Astrocyte of the cerebellum (primary cell): ENCODE results near the gene CHRM4.

Experiments used
- DNase-seq: peaks from one replicate; pipeline ENCODE4 v3.0.0-alpha.2; 2011; ENCODE audit warnings: low read depth
- H3K4me3 ChIP-seq: 2 replicates; pipeline ENCODE4 v1.5.1; 2011; ENCODE audit warnings: mild to moderate bottlenecking, low read depth, low read length, moderate library complexity
- in situ Hi-C: cut with HindIII; loops from 2 replicates; pipeline ENCODE4 v1.10.0; 2017; ENCODE audit warnings: low sequenced_read_pairs
- TF ChIP-seq, protein P1 (sequence below): IDR thresholded peaks from 2 replicates; pipeline ENCODE4 v1.5.1; 2012; ENCODE audit warnings: low read length, low read depth, moderate library complexity, mild to moderate bottlenecking; ENCODE audit errors: missing control alignments

Gene CHRM4

DNA sequence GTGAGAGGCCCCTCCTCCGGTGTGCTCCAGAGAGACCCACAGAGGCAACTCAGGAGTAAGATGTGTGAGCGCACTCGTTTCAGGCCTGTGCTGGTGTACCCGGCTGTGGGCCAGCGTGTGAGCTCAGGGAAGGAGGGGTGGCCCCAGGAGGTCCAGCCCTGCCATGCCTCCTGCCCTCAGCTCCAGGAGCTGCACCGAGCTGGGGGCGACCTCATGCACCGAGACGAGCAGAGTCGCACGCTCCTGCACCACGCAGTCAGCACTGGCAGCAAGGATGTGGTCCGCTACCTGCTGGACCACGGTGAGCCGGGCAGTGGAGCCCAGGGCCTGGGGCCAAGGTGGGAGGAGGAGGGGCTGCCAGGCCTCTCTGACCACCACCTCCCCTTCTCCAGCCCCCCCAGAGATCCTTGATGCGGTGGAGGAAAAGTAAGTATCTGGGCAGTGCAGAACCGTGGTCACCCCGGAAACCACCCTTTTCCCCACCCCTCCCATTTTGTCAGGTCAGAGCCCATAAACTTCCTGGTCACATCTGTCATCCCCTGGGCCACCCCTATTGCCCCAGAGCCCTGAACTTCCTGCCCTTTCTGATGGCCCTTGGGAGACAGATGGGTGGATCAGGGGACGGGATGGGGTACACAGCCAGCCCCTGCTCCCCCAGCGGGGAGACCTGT lies 12.6 kb downstream of the CHRM4 start:
- H3K4me3 ChIP-seq, result no peak overlapping the region
- in situ Hi-C loops, result loop anchor here (5.0 kb wide), 1 partner anchor 93 kb away; no protein-coding TSS in a partner anchor
- TF ChIP-seq, protein P1, sequence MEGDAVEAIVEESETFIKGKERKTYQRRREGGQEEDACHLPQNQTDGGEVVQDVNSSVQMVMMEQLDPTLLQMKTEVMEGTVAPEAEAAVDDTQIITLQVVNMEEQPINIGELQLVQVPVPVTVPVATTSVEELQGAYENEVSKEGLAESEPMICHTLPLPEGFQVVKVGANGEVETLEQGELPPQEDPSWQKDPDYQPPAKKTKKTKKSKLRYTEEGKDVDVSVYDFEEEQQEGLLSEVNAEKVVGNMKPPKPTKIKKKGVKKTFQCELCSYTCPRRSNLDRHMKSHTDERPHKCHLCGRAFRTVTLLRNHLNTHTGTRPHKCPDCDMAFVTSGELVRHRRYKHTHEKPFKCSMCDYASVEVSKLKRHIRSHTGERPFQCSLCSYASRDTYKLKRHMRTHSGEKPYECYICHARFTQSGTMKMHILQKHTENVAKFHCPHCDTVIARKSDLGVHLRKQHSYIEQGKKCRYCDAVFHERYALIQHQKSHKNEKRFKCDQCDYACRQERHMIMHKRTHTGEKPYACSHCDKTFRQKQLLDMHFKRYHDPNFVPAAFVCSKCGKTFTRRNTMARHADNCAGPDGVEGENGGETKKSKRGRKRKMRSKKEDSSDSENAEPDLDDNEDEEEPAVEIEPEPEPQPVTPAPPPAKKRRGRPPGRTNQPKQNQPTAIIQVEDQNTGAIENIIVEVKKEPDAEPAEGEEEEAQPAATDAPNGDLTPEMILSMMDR, result no peak
- DNase-seq, result no peak

DNA sequence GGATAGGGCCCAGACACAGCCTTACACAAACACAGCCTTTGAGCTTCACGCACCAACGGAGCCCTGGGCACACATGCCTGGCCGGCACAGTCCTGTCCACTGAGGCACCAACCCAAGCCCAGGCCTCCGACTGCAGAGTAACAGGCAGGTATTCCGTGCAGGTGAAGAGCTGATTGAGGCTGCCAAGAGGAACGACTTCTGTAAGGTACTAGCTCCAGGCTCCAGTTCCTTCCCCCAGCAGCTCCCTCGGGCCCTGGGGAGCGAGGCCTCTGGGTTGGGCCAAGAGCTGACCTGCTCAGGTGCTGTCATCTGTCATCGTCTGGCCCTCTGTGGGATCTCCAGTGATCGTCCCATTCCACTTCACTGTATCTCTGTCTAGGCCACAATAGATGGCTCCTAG lies 13.3 kb downstream of the CHRM4 start:
- DNase-seq, result no peak
- in situ Hi-C loops, result loop anchor here (5.0 kb wide), 1 partner anchor 94 kb away; no protein-coding TSS in a partner anchor
- no peak overlapping the region for H3K4me3 ChIP-seq
- TF ChIP-seq, protein P1, result no peak

DNA sequence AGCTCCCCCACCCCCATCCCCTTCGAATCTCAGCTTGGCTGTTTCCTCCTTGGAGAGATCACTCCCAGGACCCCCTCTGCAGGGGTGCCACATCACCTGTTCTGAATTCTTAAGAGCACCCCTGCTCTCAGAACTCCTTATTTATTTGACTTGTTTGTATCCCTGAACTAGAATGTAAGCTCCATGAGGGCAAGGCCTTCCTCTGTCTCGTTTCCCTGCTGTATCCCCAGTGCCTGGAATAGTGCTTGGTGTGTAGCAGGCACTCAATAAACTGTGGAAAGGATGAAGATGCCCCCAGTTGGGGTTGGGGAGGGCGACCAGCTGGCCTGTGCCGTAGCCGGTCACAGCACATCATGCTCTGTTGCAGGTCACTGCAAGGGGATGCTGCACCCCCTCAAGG lies 13.7 kb downstream of the CHRM4 start:
- DNase-seq, result no peak
- in situ Hi-C loops, result loop anchor here (5.0 kb wide), 1 partner anchor 94 kb away; no protein-coding TSS in a partner anchor
- no peak overlapping the region for H3K4me3 ChIP-seq
- TF ChIP-seq, protein P1, result no peak

DNA sequence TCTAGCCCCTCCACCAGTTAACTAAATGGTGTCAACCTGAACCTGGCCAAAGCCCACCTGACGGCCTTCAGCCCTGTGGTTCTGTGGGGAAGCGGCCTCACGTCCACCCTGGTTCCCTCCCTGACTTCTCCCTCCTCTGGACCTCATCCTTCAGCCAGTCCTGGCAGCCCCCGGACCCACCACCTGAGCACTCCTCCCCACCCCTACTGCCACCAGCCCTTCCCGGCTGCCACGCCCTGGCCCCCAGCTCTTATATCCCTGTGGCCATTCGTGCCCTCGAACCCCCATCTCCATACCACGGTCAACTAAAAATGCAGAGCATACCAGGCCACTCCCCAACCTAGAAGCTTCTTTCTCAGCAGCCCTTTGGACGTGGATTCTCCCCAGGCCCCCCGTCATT lies 14.3 kb downstream of the CHRM4 start:
- TF ChIP-seq, protein P1, result no peak
- no peak overlapping the region for H3K4me3 ChIP-seq
- no peak for DNase-seq
- in situ Hi-C loops, result loop anchor here (5.0 kb wide), 1 partner anchor 95 kb away; no protein-coding TSS in a partner anchor

DNA sequence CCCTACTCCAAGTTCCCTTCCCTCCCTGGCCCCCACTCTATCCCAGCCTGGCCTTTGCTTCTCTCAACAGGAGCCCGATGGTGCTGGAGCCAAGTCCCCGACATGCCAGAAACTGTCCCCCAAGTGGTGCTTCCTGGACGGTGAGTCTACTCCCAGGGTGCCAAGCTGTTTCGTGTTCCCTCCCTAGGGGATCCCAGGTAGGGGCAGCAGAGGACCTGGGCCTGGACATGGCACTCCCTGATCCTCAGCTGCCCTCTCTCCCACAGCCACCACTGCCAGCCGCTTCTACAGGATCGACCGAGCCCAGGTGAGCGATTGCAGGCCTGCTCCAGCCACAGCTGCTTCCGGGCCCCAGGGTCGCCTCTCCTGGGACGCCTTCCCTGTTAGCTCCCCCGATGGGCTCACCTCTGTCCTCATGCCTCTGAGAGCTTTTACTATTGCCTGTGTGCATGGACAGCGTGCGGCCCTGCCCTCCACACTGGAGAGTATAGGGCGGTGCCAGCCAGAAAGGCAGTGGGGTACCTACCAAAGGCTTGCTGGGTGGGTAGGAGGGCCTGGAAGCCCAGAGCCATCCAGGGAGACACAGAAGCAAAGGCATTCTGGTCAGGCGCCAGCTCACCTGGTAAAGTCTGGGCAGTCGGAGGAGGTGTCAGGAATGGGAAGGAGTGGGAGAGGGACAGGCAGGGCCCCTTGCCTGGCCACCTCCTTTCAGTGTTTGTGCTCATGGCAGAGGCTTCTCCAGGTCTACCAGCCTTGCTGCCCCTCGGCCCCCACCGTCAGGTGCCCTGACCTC lies 15.1 kb downstream of the CHRM4 start:
- H3K4me3 ChIP-seq, result no peak overlapping the region
- DNase-seq, result no peak
- TF ChIP-seq, protein P1, result no peak
- in situ Hi-C loops, result loop anchor here (5.0 kb wide), 1 partner anchor 96 kb away; no protein-coding TSS in a partner anchor

DNA sequence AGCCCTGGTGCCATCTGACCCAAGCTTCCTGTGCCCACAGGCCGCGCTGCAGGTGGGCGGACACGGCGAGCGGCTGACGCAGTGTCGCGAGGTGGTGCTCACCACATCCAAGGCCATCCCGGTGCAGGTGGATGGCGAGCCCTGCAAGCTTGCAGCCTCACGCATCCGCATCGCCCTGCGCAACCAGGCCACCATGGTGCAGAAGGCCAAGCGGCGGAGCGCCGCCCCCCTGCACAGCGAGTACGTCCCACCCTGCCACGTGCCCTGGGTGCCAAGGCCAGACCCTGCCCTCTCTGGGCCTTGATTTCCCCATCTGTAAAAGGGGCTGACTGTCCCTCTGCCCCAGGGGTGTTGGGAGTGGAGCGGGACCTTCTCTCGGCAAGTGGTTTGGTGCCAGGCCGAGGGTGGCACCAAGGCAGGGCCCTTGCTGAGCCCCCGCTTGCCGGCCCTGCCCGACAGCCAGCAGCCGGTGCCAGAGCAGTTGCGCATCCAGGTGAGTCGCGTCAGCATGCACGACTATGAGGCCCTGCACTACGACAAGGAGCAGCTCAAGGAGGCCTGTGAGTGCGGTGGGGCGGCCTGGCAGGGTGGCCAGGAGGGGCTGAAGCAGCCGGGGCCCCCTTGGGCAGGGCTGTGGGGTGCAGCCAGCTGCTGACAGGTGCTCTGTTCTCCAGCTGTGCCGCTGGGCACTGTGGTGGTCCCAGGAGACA lies 16.0 kb downstream of the CHRM4 start:
- TF ChIP-seq, protein P1, result no peak
- H3K4me3 ChIP-seq, result no peak overlapping the region
- in situ Hi-C loops, result loop anchor here (5.0 kb wide), 1 partner anchor 97 kb away; no protein-coding TSS in a partner anchor
- DNase-seq, result no peak
